OCI-LY7 (cell line): ENCODE results near the gene CMIP. TPM values are rescaled to one million over a fixed set of nuclear protein-coding genes. Genes with fewer than 3 reads are reported as not detected.

Experiments
- BruUV-seq: library from RNA; stranded (reverse); fragments of 400-500 nt; replicated peaks from 2 replicates; lab custom pipeline; 2021; lab: Mats Ljungman, UMichigan
- CTCF ChIA-PET: fragments of 300-600 bp; sonication (Branson Sonifier 250); formaldehyde crosslinking; loops from one replicate; lab custom pipeline; 2022; ENCODE audit warnings: antibody characterized with exemption; ENCODE audit not compliant: unreplicated experiment; lab: Charles Lee
- POLR2A ChIA-PET: fragments of 300-600 bp; sonication (Branson Sonifier 250); formaldehyde crosslinking; loops from one replicate; lab custom pipeline; 2022; ENCODE audit warnings: antibody characterized with exemption; lab: Charles Lee
- DNase-seq: peaks from one replicate; pipeline ENCODE4 v3.0.0-alpha.2; 2015; ENCODE audit warnings: low spot score
- H2AFZ ChIP-seq: fragments of 200-600 bp; sonication (generic), shearing (Covaris generic); 2 replicates; pipeline ENCODE4 v1.6.1; 2014; ENCODE audit warnings: mild to moderate bottlenecking, antibody characterized with exemption, low read length, moderate library complexity
- H3K27ac ChIP-seq: fragments of 200-600 bp; sonication (generic); 2 replicates; pipeline ENCODE4 v1.5.1; 2014; ENCODE audit warnings: mixed run types, low read depth, mild to moderate bottlenecking, moderate library complexity, low read length, inconsistent platforms; ENCODE audit not compliant: poor library complexity, severe bottlenecking
- H3K36me3 ChIP-seq: fragments of 200-600 bp; sonication (generic); 2 replicates; pipeline ENCODE4 v1.6.1; 2014; ENCODE audit warnings: mild to moderate bottlenecking, antibody characterized with exemption, low read length, moderate library complexity, mixed read lengths; ENCODE audit not compliant: insufficient read depth
- H3K4me1 ChIP-seq: fragments of 200-600 bp; sonication (generic); 2 replicates; pipeline ENCODE4 v1.5.1; 2014; ENCODE audit warnings: mild to moderate bottlenecking, low read length; ENCODE audit not compliant: insufficient read depth, poor library complexity, severe bottlenecking
- H3K4me2 ChIP-seq: fragments of 200-600 bp; sonication (generic); 2 replicates; pipeline ENCODE4 v1.6.1; 2014; ENCODE audit warnings: mild to moderate bottlenecking, low read length
- H3K4me3 ChIP-seq: fragments of 200-600 bp; sonication (generic); 2 replicates; pipeline ENCODE4 v1.5.1; 2014; ENCODE audit warnings: mild to moderate bottlenecking, low read depth, low read length; ENCODE audit not compliant: poor library complexity, severe bottlenecking
- H3K79me2 ChIP-seq: fragments of 200-600 bp; sonication (generic); 2 replicates; pipeline ENCODE4 v1.6.1; 2016; ENCODE audit warnings: low read depth, mild to moderate bottlenecking, low read length, moderate library complexity, mixed read lengths; ENCODE audit not compliant: insufficient read depth
- H3K9me2 ChIP-seq: fragments of 200-600 bp; sonication (generic); 2 replicates; pipeline ENCODE4 v1.6.1; 2016; ENCODE audit warnings: mild to moderate bottlenecking, low read length, mixed read lengths; ENCODE audit not compliant: insufficient read depth
- H3K9me3 ChIP-seq: fragments of 200-600 bp; sonication (generic); 2 replicates; pipeline ENCODE4 v1.6.1; 2014; ENCODE audit warnings: mild to moderate bottlenecking, mixed run types, low read length, mixed read lengths
- H4K20me1 ChIP-seq: fragments of 200-600 bp; sonication (generic); 2 replicates; pipeline ENCODE4 v1.6.1; 2014; ENCODE audit warnings: mild to moderate bottlenecking, antibody characterized with exemption, low read length, moderate library complexity, mixed read lengths; ENCODE audit not compliant: insufficient read depth
- CTCF ChIP-seq: fragments of 200-600 bp; sonication (generic); conservative IDR thresholded peaks from 2 replicates; pipeline ENCODE4 v1.5.1; 2014; ENCODE audit warnings: mild to moderate bottlenecking, antibody characterized with exemption, low read length, moderate library complexity, mixed read lengths
- EZH2phosphoT487 ChIP-seq: fragments of 200-600 bp; sonication (generic); IDR thresholded peaks from 2 replicates; pipeline ENCODE4 v1.6.1; 2018; ENCODE audit warnings: low read depth, borderline replicate concordance, mild to moderate bottlenecking, mixed run types, antibody characterized with exemption, low read length, moderate library complexity, mixed read lengths
- intact Hi-C: fragments of 100-400 bp; cut with micrococcal nuclease; formaldehyde crosslinking; loops from one replicate; pipeline ENCODE4 v1.10.0; 2022; ENCODE audit not compliant: unreplicated experiment
- total RNA-seq, 2 experiments: library from RNA; depleted of rRNA in 1 of 2; stranded (reverse); fragments of >200 nt in 1 of 2; shearing (Covaris generic) in 1 of 2; gene quantifications; 2 replicates each; pipeline ENCODE4 v1.2.3, GENCODE V29; 2014 to 2022

Gene CMIP
- total RNA-seq, 2 experiments from 2014 or later: 15.4 to 70.3 TPM

GRCh38 chr16:81517150-81517499, 72.5 kb downstream of the CMIP start:
- BruUV-seq: no TSS peak
- ChIA-PET CTCF (no interaction called here), POLR2A (interaction anchor here (1.2 kb wide), 1 partner anchor 12 kb away, joined by 3 read pairs; no protein-coding TSS in a partner anchor)
- Histone ChIP-seq H3K4me2 (no peak overlapping the region), H3K4me3 (no peak overlapping the region), H3K9me2 (no peaks in the 10 kb centered on the region), H3K9me3 (no peaks in the 10 kb centered on the region), H3K27ac (no peak overlapping the region), H3K79me2 (peaks cover 14% of the 10 kb centered on the region; the same call in 1 of the 2 replicates), H2AFZ (no peak overlapping the region), H4K20me1 (peaks cover 21% of the 10 kb centered on the region), H3K36me3 (peaks cover 11% of the 10 kb centered on the region), H3K4me1 (peaks cover 62% of the 10 kb centered on the region)
- intact Hi-C loops: no loop called here
- no peak for DNase-seq
- TF ChIP-seq CTCF (no peak), EZH2phosphoT487 (no peak)

GRCh38 chr16:81517629-81518438, 73.2 kb downstream of the CMIP start:
- POLR2A ChIA-PET: interaction anchor here (1.2 kb wide), 1 partner anchor 13 kb away, joined by 3 read pairs; no protein-coding TSS in a partner anchor

More at GRCh38 chr16:81517629-81518438, 73.2 kb downstream of the CMIP start:
- Histone ChIP-seq H3K79me2 (peaks cover 18% of the 10 kb centered on the region; the same call in 1 of the 2 replicates), H3K4me1 (peaks cover 59% of the 10 kb centered on the region), H4K20me1 (peaks cover 24% of the 10 kb centered on the region), H3K4me3 (no peak overlapping the region), H3K36me3 (peaks cover 11% of the 10 kb centered on the region), H3K27ac (no peak overlapping the region), H3K4me2 (no peak overlapping the region), H3K9me3 (no peaks in the 10 kb centered on the region), H2AFZ (no peak overlapping the region), H3K9me2 (no peaks in the 10 kb centered on the region)
- CTCF ChIA-PET: no interaction called here
- TF ChIP-seq CTCF (no peak), EZH2phosphoT487 (no peak)
- no TSS peak for BruUV-seq
- intact Hi-C loops: loop anchor here (2.0 kb wide), 1 partner anchor 39 kb away; no protein-coding TSS in a partner anchor
- DNase-seq: no peak
